GM18505 (cell line): ENCODE results near the gene ZDHHC18.
A peak's percentile ranks its signal among the peaks of the same experiment; 100 is the strongest.
"Not testable (repeated sequence)": the region's sequence is repeated elsewhere in the genome, so short reads cannot be mapped to it uniquely, and the experiment has no call there.

Experiments used
- ATAC-seq: cut with Tn5 transposase; IDR thresholded peaks from one replicate; pipeline ENCODE4 v1.9.1; 2021; ENCODE audit not compliant: unreplicated experiment
- POLR2A ChIP-seq: IDR thresholded peaks from 4 replicates; pipeline ENCODE4 v1.6.1; 2011; ENCODE audit warnings: borderline replicate concordance; ENCODE audit not compliant: insufficient read depth, insufficient read length; ENCODE audit errors: extremely low read depth

The ZDHHC18 gene

DNA sequence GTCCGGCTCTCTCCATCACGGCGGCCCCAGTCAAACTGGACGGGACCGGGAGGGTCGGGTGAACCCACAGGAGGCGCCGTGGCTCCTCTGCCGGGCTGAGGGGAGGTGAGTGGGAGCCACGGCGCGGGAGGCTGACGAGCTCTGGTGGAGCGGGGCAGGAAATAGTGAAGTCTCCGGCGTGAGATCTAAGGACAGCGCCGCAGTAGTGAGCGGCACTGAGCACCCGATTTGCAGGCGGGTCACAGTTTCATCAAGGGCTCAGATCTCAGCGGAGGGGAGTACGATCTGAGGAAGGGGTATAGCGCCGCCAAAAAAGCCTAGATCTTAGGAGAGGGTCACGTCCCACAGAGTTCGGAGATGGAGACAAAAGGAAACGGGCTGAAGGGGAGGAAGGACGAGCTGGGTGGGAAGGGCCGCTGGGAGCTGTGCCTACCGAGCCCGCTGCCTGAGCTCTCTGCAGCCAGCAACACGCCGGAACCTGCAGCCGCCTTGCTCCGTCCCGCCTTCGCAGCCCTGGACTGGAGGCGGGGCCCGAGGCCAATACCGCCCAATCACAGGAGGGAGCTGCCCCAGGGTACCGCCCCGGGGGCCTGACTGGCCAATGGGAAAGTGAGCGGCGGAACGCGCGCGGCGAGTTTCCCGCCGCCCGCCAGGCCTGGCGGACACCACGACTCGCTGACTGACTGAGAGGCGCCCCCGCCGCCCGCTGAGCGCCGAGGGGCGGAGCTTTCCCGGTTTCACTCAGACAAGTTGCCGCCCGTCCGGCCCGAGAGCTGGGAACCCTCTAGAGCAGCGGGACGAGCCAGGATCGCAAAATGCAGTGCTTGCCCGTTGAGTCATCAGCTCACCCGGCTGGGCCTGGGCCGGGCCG is 38.4 kb downstream of the ZDHHC18 start:
- TF ChIP-seq POLR2A: peak; percentile 98
- ATAC-seq: peak; percentile 89

DNA sequence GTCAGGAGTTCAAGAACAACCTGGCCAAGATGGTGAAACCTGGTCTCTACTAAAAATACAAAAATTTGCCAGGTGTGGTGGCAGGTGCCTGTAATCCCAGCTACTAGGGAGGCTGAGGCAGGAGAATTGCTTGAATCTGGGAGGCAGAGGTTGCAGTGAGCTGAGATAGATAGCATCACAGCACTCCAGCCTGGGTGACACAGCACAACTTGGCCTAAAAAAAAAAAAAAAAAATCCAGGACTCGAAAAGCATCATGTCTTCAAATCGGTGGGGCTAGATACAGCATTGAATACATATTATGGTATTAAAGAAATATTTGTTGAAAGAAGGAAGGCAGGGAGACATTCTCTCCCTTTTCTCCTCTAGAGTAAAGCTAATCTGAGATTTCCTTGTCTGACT is 46.6 kb downstream of the ZDHHC18 start:
- ATAC-seq: not testable (repeated sequence)

- no peak for TF ChIP-seq POLR2A
- no peak for ATAC-seq
Observed at GRCh38 chr1:26874896-26875295, 48.4 kb downstream of the ZDHHC18 start.

GRCh38 chr1:26877326-26877725 is 50.8 kb downstream of the ZDHHC18 start:
- no peak for ATAC-seq
- TF ChIP-seq POLR2A: no peak

DNA sequence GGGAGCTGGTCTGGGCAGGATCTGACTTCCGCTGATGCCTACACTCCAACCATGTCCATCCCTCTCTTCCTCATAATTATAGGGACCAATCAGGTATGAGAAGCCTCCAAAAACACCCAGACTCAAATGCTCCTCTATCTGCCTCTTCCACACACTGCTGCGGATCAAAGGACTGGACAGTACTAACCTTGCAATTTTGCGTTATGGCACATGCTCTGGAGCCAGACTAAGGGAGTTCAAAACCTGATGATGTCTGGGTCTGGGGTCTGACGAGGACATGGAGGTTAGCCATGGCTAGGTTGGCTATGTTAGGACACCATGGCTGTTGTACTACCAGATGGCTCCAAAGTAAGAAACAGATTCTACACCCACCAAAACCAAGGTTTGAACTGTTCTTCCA is 53.3 kb downstream of the ZDHHC18 start:
- no peak for TF ChIP-seq POLR2A
- ATAC-seq: no peak

GRCh38 chr1:26881611-26882010 is 55.1 kb downstream of the ZDHHC18 start:
- ATAC-seq: not testable (repeated sequence)

DNA sequence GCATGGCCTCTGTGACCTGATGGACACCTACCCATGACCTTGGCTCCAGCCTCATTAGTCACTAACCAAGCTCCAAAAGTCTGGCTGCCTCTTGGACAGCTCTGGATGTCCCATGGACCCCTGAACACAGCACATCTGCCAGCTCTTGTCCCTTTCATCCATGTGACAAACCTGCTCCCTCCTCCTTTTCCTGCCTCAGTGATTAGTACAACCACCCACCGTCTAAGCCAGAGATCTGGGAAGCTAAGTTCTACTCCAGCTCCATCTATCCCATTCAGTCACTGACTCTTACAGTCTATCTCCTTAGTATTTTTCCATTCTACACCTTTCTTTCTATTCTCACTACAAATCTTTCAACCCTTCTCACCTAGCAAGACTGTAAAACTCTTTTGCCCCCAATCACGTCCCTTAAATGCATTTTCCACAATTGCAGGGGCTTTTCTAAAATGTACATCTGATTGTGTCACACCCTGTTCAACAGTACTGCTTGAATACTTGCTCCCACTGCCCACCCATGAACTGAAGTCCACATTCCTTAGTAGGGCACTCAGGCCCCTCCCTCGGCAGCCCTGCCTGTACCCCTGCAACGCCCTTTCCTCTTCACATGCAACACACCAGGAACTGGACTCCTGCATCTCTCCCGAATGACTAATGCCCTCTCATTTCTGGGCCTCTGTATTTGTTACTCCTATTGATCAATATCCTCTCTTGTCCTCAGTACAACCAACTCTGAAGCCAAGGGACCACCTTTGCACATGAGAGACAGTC is 56.4 kb downstream of the ZDHHC18 start:
- no peak for TF ChIP-seq POLR2A
- no peak for ATAC-seq

DNA sequence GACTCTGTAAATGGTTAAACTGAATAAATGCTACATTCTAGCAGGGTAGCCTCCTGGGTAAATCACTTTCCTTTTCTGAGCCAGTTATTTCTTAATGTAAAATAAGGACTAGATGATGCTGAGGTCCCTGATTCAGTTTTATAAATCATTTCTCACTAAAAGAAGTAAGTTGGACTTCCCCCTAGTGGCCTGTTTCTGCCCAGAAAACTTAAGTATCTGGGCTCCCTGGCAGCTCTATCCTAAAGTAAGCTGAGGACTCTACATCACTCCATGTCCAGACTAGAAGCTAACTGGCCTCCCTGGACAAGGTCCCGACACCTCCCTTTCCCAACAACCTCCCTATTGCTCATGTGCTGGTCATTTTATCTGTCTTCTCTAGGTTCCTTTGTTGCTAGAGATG is 60.6 kb downstream of the ZDHHC18 start:
- no peak for TF ChIP-seq POLR2A
- no peak for ATAC-seq

- TF ChIP-seq POLR2A: no peak
- no peak for ATAC-seq
Observed at GRCh38 chr1:26888231-26888630, 61.7 kb downstream of the ZDHHC18 start.

DNA sequence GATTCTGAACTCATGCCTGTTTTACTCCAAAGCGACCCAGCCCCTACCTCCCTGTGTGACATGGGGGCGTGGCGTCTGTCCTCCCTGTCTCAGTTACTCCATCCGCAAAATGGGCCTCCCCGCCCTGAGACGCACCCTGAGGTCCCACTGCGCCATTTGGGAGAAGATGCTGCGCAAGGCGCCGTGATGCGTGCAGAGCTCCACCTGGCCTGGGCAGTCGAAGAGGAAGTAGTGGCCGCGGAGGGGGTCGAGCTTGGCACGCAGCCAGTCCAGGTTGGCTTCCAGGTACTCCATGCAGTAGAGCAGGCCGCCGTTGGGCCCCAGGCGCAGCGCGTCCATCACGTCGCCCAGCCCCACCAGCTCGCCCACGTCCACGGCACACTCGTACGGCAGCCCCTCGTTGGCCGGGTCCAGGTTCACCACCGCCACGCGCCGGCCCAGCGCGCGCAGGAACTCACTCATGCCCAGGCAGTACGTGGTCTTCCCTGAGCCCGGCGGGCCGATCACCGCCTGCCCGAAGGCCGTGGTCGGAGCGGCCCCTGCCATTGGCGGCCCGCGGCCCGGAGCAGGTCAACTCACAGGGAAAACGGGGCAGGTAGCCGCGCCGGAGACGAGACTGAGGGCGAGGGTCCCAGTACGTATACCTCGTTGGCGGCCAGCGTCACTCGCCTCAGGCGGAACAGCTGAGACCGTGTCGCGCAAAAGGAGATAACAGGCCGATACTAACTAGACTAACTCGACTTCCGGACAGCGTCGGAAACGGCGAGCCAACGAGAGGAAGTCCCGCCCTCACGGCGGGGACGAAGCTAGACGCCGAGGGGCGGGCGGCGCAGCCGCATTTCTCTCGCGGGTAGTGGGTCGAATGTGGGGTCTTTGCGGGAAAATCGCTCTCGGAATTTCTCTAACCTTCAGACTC is 63.3 kb downstream of the ZDHHC18 start, which contains the start of gene GPN2:
GPN2 (minus strand) TSS at position 733 of the 916 bp plus-strand sequence; CDS start at position 546, 187 bp downstream.
- peak; percentile 96 for TF ChIP-seq POLR2A
- ATAC-seq: peak; percentile 76

GRCh38 chr1:26890467-26890796 is 63.9 kb downstream of the ZDHHC18 start:
- TF ChIP-seq POLR2A: no peak
- peak; percentile 32 for ATAC-seq

GRCh38 chr1:26894263-26894662 is 67.8 kb downstream of the ZDHHC18 start:
- no peak for TF ChIP-seq POLR2A
- no peak for ATAC-seq

GRCh38 chr1:26897351-26897750 is 70.9 kb downstream of the ZDHHC18 start:
- TF ChIP-seq POLR2A: no peak
- no peak for ATAC-seq
